Hair follicular keratinocyte (primary cell): ENCODE measurements around the gene KIF5A. TPM values are rescaled to one million over a fixed set of nuclear protein-coding genes. Genes with fewer than 3 reads are reported as not detected.

Experiments
- total RNA-seq: library from RNA; depleted of rRNA; stranded (reverse); fragments of >200 nt; gene quantifications from 2 replicates; pipeline ENCODE4 v1.2.3, GENCODE V29; 2015

KIF5A gene
- 0.08 and 0.19 TPM in 2 replicates for total RNA-seq

DNA sequence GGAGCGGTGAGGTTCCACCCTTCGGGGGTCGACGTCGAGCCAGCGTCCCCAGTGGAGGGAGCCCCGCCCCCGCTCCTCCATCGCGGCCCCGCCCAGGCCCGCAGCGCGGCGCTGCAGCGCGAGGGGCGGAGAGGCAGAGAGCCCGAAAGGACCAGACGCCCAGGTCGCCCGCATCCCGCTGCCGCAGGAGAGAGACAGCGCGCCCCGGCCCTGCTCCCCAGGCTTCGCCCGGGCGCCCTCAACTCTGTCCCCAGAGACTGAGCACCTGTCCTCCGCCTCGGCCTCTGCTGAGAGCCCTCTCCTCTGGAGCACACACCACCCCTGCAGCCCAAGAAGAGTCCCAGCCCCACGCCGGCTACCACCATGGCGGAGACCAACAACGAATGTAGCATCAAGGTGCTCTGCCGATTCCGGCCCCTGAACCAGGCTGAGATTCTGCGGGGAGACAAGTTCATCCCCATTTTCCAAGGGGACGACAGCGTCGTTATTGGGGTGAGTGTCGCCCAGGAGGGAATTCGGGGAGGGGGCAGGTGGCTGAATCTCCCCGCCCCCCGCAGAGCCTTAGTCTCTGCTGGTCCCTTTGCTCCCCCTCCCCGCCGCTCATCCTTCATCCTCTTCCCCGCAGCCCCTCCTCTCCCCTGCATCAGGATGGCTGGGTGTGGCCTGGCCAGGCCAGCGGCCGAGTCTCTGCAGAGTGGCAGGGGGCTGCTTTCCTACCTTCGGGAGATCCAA, at the start of gene KIF5A:
KIF5A (plus strand) TSS at position 136 of the 732 bp plus-strand sequence; CDS start at position 364, 228 bp downstream.

DNA sequence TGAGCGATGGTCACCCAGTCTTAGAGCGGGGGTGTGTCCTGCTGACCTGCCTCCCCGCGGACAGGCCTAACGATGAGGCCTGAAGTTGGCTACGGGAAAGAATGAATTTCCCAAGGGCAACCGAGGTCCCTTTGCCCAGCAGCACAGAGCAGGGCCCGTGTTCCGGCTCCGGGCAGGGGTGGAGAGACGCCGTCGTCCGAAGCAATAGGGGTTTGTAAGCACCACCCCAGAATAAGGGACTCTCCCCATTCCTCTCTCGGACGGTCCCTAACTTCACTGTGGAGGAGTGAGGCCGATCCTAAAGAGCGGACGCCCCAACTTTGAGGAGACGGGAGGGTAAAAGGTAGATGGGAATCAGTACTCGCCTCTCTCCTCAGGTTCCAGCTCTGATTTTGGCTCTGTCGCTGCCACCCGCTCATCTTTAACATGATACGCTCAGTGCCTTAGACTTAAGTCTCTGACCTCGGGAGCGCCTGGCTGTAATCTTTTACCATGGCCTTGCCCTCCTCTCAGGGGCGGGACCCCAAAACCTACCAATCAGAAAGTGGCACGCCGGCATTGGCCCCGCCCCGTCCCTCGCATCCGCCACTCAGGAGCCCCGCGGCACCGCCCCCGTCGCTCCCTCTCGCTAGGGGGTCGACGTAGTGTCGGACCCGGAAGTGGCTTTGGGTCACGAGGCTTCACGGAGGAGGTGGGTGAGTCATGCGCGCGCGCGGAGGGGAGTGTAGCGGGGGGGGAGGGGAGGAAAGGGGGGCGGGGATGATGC, 29.6 kb upstream of the KIF5A start, which contains the start of gene DDIT3:
DDIT3 (minus strand) TSS at position 462 of the 766 bp plus-strand sequence. CDS start 3,108 bp downstream, outside the sequence.

DNA sequence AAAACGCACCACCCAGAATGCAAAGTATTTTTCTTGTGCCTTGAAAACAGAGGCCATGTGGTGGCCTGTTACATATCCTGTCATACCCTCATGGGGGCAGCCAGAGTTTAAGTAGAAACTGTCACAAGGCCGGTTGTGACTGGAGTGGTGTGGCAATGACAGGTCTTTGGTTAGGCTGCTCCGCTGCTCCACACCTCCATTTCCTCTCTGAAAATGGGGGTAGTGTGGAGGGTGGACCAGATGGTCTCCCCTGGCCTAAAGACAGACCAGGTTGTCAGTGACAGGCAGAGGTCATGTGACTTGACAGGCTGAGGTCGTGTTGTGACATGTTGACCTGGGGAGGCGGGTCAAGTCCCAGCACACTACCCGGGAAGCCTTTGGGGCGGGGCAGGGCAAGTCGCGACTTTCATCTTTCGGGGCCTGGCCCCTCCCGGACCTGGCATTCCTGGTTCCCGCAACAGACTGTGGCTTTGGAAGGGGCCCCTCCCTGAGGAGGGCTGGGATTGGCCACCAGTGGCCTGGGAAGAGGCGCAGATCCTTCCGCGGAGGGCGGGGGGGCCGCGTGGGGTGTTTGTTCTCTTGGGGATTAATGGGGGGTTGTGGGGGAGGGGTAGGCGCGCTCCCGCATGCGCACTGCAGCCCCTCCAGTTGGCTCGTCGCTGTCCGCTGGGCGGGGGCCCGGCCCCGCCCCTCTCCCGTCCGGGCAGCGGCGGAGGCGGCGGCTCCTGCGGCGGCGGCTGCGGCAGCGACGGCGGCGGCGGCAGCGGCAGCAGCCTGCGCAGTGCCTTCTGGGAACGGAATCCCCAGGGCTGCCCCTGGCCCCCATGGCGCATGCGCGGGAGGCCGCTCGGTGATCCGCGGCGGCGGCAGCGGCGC, 27.6 kb upstream of the KIF5A start, which contains the start of gene MBD6:
MBD6 (plus strand) TSS at position 814 of the 876 bp plus-strand sequence. CDS start 1,480 bp downstream, outside the sequence.

DNA sequence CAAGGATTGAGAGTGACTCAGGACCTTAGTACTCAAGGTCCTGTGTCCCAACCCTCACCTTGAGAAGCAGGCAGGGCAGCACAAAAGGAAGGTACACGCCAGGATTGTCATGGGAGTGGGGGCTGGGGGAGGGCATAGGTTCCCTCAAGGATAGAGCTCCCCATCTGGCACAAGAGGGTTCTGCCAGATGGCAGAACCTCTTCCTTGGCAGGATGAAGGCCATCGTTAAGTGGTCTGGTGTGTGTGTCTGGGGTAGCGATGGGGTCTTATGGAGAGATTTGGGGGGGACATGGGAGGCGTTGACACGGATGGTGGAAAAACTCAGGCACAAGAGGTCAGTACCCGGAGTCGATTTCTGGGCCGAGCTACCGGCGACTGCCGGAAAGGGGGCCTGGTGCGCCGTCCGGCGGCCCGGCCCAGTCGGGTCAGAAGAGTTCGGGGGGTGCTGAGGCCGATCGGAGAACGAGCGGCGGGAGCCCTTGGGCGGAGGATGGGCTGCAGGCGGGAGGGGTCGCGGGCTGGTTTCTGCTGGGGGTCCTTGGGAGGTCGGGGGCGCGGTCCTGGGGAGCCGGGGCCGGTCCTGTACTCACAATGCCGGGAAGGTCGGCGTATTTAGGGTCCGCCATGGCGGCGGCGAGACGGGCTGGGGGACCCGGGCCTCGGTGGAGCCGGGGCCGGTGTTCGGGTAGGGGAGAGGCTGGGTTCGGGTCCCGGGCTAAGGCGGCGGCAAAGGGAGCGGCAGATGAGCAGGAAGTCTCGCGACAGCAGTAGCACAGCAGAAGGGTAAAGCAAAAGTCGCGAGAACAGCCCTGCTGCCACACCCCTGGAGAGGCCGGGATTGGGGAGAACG, 3.2 kb upstream of the KIF5A start, which contains the start of gene DCTN2:
DCTN2 (minus strand) TSS at position 755 of the 850 bp plus-strand sequence; CDS start at position 626, 129 bp downstream.

DNA sequence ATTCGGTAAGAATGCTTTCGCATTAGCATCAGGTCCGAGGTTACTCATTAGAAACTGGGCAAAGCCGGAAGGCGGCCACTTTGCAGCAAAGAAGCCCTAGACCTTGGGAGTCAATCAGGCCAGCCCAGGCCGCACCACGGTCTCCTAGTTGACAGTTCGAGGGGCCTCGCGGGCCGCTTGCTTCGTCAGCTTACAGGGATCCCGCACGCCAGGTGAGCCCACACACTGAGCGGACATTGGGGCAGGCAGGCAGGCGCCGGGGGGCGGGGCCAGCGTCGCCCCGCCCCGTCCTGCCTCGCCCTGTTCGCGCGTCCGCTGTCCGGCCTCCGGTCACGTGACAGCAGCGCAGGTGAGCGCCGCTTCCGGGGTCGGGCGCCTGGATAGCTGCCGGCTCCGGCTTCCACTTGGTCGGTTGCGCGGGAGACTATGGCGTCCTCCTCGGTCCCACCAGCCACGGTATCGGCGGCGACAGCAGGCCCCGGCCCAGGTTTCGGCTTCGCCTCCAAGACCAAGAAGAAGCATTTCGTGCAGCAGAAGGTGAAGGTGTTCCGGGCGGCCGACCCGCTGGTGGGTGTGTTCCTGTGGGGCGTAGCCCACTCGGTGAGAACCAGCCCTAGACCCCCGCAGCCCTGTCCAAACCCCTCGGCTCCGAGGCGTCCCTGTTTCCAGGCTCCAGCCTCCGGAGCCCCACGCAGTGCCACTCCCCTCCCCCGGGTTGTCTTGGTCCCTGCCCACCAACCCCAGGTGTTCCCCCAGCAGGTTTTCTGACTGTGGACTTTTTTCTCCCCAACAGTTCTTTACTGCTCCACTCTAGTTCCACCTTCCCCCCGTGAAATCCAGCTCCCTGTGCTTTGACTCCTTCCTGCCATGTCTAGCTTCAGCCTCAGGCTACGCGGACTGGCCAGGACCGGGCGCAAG, 41.3 kb downstream of the KIF5A start, which contains the start of gene PIP4K2C:
PIP4K2C (plus strand) TSS at position 329 of the 918 bp plus-strand sequence; CDS start at position 427, 98 bp downstream.

DNA sequence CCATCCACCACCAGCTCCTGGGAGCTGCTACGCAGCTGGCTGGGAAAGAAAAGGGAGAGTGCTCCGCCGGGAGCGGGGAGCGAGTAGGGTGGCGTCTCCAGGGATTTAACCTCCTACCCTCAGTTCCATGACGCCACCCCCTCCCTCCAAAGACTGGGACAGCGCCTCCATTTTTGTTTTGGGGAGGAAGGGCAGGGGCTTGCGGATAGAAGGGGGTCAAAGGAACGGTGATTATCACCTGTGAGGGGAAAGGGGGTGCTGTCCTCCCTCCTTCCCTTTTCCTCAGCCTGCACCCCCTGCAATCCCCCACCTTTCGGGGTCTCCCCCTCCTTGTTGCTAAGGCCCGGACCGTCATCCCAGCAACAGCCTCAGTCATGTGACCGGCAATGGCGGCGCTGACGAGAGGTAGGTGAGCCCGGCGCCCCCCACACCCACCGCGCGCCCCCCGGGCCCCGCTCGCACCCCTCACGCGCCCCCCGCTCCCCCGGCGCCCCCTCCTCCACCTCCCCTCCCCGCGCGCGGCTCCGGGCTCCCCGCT, 54.7 kb downstream of the KIF5A start, which contains the start of gene DTX3:
DTX3 (plus strand) TSS at position 371 of the 538 bp plus-strand sequence. CDS start 1,694 bp downstream, outside the sequence.

DNA sequence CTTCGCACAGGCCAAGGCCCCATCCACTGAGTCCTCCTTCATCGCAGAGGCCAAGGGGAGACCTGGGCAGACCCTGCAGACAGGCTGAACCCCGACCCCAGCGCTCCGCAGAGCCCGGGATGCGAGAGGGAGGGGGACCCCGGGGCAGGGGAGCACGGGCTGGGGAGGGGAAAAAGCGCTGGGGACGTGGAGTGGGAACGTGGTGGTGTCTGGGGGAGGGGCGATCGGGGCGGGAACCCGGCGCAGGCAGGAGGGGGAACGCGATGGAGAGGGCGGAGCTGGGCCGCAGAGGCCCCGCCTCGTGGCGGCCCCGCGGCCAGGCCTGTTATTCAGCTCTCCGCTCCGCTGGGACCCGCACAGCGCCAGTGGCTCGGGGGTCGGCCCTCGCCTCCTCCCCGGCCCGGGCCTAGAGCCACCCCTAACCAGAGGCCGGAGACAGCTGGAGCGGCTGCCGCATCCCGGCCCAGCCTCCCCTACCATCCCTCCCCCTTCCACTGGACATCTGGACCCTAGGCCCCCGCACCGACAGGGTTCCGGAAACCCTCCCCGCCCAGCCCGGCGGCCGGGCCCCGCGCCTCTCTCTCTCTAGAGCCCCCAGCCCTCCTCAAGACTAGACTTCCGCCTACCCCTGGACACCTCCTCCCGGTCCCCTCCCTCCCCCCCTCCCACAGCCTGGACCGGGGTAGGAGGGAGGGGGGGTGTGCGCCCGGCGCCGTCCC, 61.4 kb downstream of the KIF5A start, which contains the start of gene ARHGEF25:
ARHGEF25 (plus strand) TSS at position 328 of the 719 bp plus-strand sequence. CDS start 460 bp downstream, outside the sequence.

DNA sequence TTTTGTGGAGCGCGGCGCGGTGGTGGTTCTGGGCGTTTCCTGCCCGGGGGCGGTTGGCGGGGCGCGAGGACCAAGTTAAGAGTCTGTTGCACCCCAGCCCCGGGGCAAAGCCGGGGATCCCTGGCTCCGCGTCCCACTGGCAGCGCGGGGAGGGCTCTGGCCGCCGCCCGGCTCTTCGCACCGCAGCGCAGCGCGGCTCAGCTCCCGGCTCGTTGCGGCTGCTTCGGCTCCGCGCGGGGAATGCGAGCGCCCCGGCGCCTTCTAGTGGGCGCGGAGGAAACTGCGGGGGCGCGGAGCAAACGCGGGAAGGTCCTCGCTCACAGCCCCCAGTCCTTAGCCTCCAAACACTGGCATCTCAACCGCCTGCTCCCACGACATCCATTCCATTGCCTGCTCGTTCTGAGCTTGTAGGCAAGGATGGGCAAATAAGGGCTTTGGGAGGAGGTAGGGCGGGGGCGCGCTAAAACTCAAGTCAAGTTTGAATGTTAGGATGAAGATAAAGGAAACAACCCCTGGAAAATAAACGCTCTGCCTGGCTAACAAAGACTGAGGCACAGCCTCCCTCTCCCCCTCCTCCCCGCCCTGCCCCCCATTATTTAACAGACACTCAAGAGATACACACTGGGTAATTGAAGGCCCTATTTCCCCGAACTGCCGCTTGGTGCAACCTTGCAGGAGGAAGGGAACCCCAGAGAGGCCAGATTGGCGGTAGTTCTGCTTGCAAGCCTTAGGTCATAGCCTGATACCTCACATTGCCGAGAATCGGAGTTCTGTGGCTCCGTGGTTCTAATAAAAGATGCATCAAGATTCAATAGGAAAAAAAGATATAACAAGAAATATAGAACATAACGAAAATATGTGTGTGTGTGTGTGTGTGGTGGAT, 83.4 kb downstream of the KIF5A start, which contains the start of gene B4GALNT1:
B4GALNT1 (minus strand) TSS at position 244 of the 883 bp plus-strand sequence. CDS start 1,069 bp downstream, outside the sequence.

Other genes starting within 250 kb of the KIF5A start
- 13.9 and 20.1 TPM in 2 replicates for gene R3HDM2, start 119.0 kb upstream of the KIF5A start, total RNA-seq
- not detected in 2 replicates for gene INHBC, start 115.3 kb upstream of the KIF5A start, total RNA-seq
- gene INHBE, start 94.7 kb upstream of the KIF5A start, total RNA-seq: 0.70 TPM in 1 of 2 replicates, not detected in the other
- 0.57 and 3.4 TPM in 2 replicates for gene GLI1, start 90.3 kb upstream of the KIF5A start, total RNA-seq
- gene ARHGAP9, start 70.2 kb upstream of the KIF5A start, total RNA-seq: not detected in 2 replicates
- gene MARS1, start 62.0 kb upstream of the KIF5A start, total RNA-seq: 135 and 151 TPM in 2 replicates
- gene DDIT3, start 29.5 kb upstream of the KIF5A start, total RNA-seq: 18.9 and 54.0 TPM in 2 replicates
- gene MBD6, start 27.2 kb upstream of the KIF5A start, total RNA-seq: 2.7 and 3.3 TPM in 2 replicates
- gene DCTN2, start 2.9 kb upstream of the KIF5A start, total RNA-seq: 175 and 190 TPM in 2 replicates
- 57.7 and 73.4 TPM in 2 replicates for gene PIP4K2C, start 41.1 kb downstream of the KIF5A start, total RNA-seq
- gene DTX3, start 54.8 kb downstream of the KIF5A start, total RNA-seq: 5.7 and 11.7 TPM in 2 replicates
- 0.76 and 2.0 TPM in 2 replicates for gene ARHGEF25, start 61.4 kb downstream of the KIF5A start, total RNA-seq
- 0.34 and 1.2 TPM in 2 replicates for gene B4GALNT1, start 83.2 kb downstream of the KIF5A start, total RNA-seq
- 137 and 149 TPM in 2 replicates for gene OS9, start 144.1 kb downstream of the KIF5A start, total RNA-seq
- gene AGAP2, start 188.7 kb downstream of the KIF5A start, total RNA-seq: 0.80 and 0.94 TPM in 2 replicates
- gene TSPAN31, start 195.0 kb downstream of the KIF5A start, total RNA-seq: 54.4 and 65.6 TPM in 2 replicates
- 102 and 145 TPM in 2 replicates for gene CDK4, start 202.3 kb downstream of the KIF5A start, total RNA-seq
- gene MARCHF9, start 205.1 kb downstream of the KIF5A start, total RNA-seq: 6.1 and 9.1 TPM in 2 replicates
- 92.0 and 93.4 TPM in 2 replicates for gene CYP27B1, start 217.0 kb downstream of the KIF5A start, total RNA-seq
- gene METTL1, start 222.1 kb downstream of the KIF5A start, total RNA-seq: 11.6 and 13.9 TPM in 2 replicates
- 4.9 and 5.2 TPM in 2 replicates for gene EEF1AKMT3, start 222.6 kb downstream of the KIF5A start, total RNA-seq
- 30.2 and 41.5 TPM in 2 replicates for gene TSFM, start 232.7 kb downstream of the KIF5A start, total RNA-seq